H9 (cell line): ENCODE data around the gene POLR3B. TPM values are rescaled to one million over a fixed set of nuclear protein-coding genes. Genes with fewer than 3 reads are reported as not detected.

Experiments
- DNase-seq: peaks from one replicate; pipeline ENCODE4 v3.0.0-alpha.2; 2017
- H2AFZ ChIP-seq: one replicate; pipeline ENCODE4 v1.6.1; 2013; ENCODE audit warnings: mild to moderate bottlenecking, low read length, control low read depth, moderate library complexity
- H2AK5ac ChIP-seq: 2 replicates; pipeline ENCODE4 v1.6.1; 2013; ENCODE audit warnings: low read length, control low read depth, mixed read lengths; ENCODE audit not compliant: insufficient read length
- H2BK120ac ChIP-seq: one replicate; pipeline ENCODE4 v1.6.1; 2013; ENCODE audit warnings: low read depth, mild to moderate bottlenecking, low read length, control low read depth, inconsistent platforms; ENCODE audit not compliant: poor library complexity, severe bottlenecking
- H2BK12ac ChIP-seq: 2 replicates; pipeline ENCODE4 v1.6.1; 2013; ENCODE audit warnings: low read length, control low read depth, mixed read lengths, low read depth; ENCODE audit not compliant: insufficient read length
- H2BK15ac ChIP-seq: 2 replicates; pipeline ENCODE4 v1.6.1; 2013; ENCODE audit warnings: low read depth, low read length, control low read depth
- H2BK20ac ChIP-seq: one replicate; pipeline ENCODE4 v1.6.1; 2013; ENCODE audit warnings: low read depth, mild to moderate bottlenecking, low read length, control low read depth, inconsistent platforms; ENCODE audit not compliant: poor library complexity, severe bottlenecking
- H2BK5ac ChIP-seq: 2 replicates; pipeline ENCODE4 v1.6.1; 2013; ENCODE audit warnings: low read length, control low read depth, mixed read lengths; ENCODE audit not compliant: insufficient read length
- H3K14ac ChIP-seq: 2 replicates; pipeline ENCODE4 v1.6.1; 2013; ENCODE audit warnings: low read length, control low read depth; ENCODE audit not compliant: insufficient read depth
- H3K18ac ChIP-seq: 2 replicates; pipeline ENCODE4 v1.6.1; 2013; ENCODE audit warnings: low read depth, mild to moderate bottlenecking, mixed read lengths, low read length, control low read depth; ENCODE audit not compliant: insufficient read length
- H3K23ac ChIP-seq: 2 replicates; pipeline ENCODE4 v1.6.1; 2013; ENCODE audit warnings: low read length, control low read depth, mixed read lengths, low read depth; ENCODE audit not compliant: insufficient read length
- H3K23me2 ChIP-seq: 2 replicates; pipeline ENCODE4 v1.6.1; 2013; ENCODE audit warnings: low read depth, mild to moderate bottlenecking, mixed read lengths, low read length, control low read depth; ENCODE audit not compliant: insufficient read length, poor library complexity, severe bottlenecking
- H3K27ac ChIP-seq: 2 replicates; pipeline ENCODE4 v1.5.1; 2013; ENCODE audit warnings: low read length, control low read depth, mixed read lengths, low read depth; ENCODE audit not compliant: insufficient read length
- H3K27me3 ChIP-seq: 2 replicates; pipeline ENCODE4 v1.6.1; 2013; ENCODE audit warnings: low read length, control low read depth, inconsistent platforms; ENCODE audit not compliant: insufficient read depth
- H3K4ac ChIP-seq: 2 replicates; pipeline ENCODE4 v1.6.1; 2013; ENCODE audit warnings: low read depth, mild to moderate bottlenecking, control low read depth, inconsistent platforms, low read length, moderate library complexity
- H3K4me1 ChIP-seq: 2 replicates; pipeline ENCODE4 v1.6.1; 2013; ENCODE audit warnings: low read length, control low read depth, inconsistent platforms; ENCODE audit not compliant: insufficient read depth
- H3K4me2 ChIP-seq: 2 replicates; pipeline ENCODE4 v1.6.1; 2013; ENCODE audit warnings: low read length, control low read depth, mixed read lengths; ENCODE audit not compliant: insufficient read length, insufficient read depth
- H3K56ac ChIP-seq: 2 replicates; pipeline ENCODE4 v1.6.1; 2013; ENCODE audit warnings: low read depth, mild to moderate bottlenecking, mixed read lengths, low read length, control low read depth; ENCODE audit not compliant: insufficient read length
- H3K79me1 ChIP-seq: 2 replicates; pipeline ENCODE4 v1.6.1; 2013; ENCODE audit warnings: low read depth, mild to moderate bottlenecking, moderate library complexity, low read length, control low read depth, inconsistent platforms; ENCODE audit not compliant: insufficient read depth, poor library complexity, severe bottlenecking
- H3K79me2 ChIP-seq: 2 replicates; pipeline ENCODE4 v1.6.1; 2013; ENCODE audit warnings: low read length, control low read depth, inconsistent platforms; ENCODE audit not compliant: insufficient read depth
- H3K9ac ChIP-seq: 2 replicates; pipeline ENCODE4 v1.6.1; 2013; ENCODE audit warnings: low read length, control low read depth, mixed read lengths; ENCODE audit not compliant: insufficient read length; ENCODE audit errors: extremely low read depth
- H3K9me3 ChIP-seq: one replicate; pipeline ENCODE4 v1.6.1; 2013; ENCODE audit warnings: low read depth, low read length, inconsistent platforms; ENCODE audit not compliant: control insufficient read depth
- H3T11ph ChIP-seq: one replicate; pipeline ENCODE4 v1.6.1; 2013; ENCODE audit warnings: mild to moderate bottlenecking, low read length, control low read depth, inconsistent platforms
- H4K20me1 ChIP-seq: one replicate; pipeline ENCODE4 v1.6.1; 2013; ENCODE audit not compliant: control insufficient read depth, insufficient read length, insufficient read depth
- H4K5ac ChIP-seq: 2 replicates; pipeline ENCODE4 v1.6.1; 2013; ENCODE audit warnings: low read depth, mild to moderate bottlenecking, mixed read lengths, low read length, control low read depth; ENCODE audit not compliant: insufficient read length
- H4K8ac ChIP-seq: replicated peaks from 2 replicates; pipeline ENCODE4 v1.6.1; 2013; ENCODE audit warnings: low read length, control low read depth, mixed read lengths, low read depth; ENCODE audit not compliant: insufficient read length
- H4K91ac ChIP-seq: 2 replicates; pipeline ENCODE4 v1.6.1; 2013; ENCODE audit warnings: low read depth, mild to moderate bottlenecking, moderate library complexity, mixed read lengths, low read length, control low read depth; ENCODE audit not compliant: insufficient read length
- H3K27ac Mint-ChIP-seq, 3 experiments: 2 replicates in 2 of 3; 3 replicates in 1 of 3; pipeline ENCODE4 v1.8.0; 2020 to 2021; ENCODE audit warnings: mixed read lengths in 3 of 3, mild to moderate bottlenecking in 1 of 3, moderate library complexity in 1 of 3
- H3K27me3 Mint-ChIP-seq: 2 replicates; pipeline ENCODE4 v1.8.0; 2021; ENCODE audit warnings: low read depth, mild to moderate bottlenecking, moderate library complexity, mixed read lengths
- H3K36me3 Mint-ChIP-seq, 3 experiments: 2 replicates in 2 of 3; 3 replicates in 1 of 3; pipeline ENCODE4 v1.8.0; 2020 to 2021; ENCODE audit warnings: low read depth in 3 of 3, mixed read lengths in 3 of 3; ENCODE audit not compliant: insufficient read depth in 1 of 3
- H3K4me1 Mint-ChIP-seq, 2 experiments: 2 replicates each; pipeline ENCODE4 v1.8.0; 2020; ENCODE audit warnings: mixed read lengths in 2 of 2
- H3K4me3 Mint-ChIP-seq, 2 experiments: 2 replicates in 1 of 2; 3 replicates in 1 of 2; pipeline ENCODE4 v1.8.0; 2020 to 2021; ENCODE audit warnings: mild to moderate bottlenecking in 2 of 2, mixed read lengths in 2 of 2, moderate library complexity in 1 of 2
- H3K9me3 Mint-ChIP-seq, 2 experiments: 2 replicates in 1 of 2; 3 replicates in 1 of 2; pipeline ENCODE4 v1.8.0; 2020; ENCODE audit warnings: mild to moderate bottlenecking in 2 of 2, mixed read lengths in 2 of 2, moderate library complexity in 1 of 2
- WGBS: extraction: QIAGEN DNeasy Blood & Tissue Kit; methylation state at CpG from one replicate; pipeline ENCODE4 v1.1.7; 2013; ENCODE audit warnings: missing lambda C conversion rate, low lambda C conversion rate, mixed read lengths; ENCODE audit not compliant: insufficient read length; ENCODE audit errors: extremely low coverage; 5-methylcytosine and 5-hydroxymethylcytosine counted together
- total RNA-seq: library from RNA; stranded (reverse); gene quantifications from 2 replicates; pipeline ENCODE4 v1.2.1, GENCODE V29; 2021
- TF ChIP-seq, protein P1 (sequence below): fragments of 200-600 bp; sonication (generic); conservative IDR thresholded peaks from 3 replicates; pipeline ENCODE4 v1.8.0; 2021; ENCODE audit warnings: antibody characterized with exemption, mild to moderate bottlenecking

Gene POLR3B
- total RNA-seq, 1 experiment from 2014 or later: 13.4 TPM

DNA sequence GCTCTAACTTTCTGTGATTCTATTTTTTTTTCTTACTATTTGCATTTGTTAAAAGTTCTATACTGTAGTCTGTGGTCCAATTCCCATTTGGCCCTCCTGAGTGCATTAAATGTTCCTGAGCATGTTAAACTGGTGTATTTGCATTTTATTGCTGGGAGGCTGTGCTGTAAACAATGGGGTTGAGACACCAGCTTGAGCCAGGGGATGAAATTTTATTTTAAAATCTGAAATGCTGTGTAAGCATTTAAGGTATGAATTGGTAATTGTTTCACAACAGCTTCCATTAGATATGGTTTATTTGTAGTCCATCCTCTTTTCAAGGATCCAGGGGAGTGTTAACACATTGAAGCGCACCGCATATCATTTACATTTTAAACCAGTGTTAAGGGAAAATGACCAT lies 135.3 kb downstream of the POLR3B start:
- no peaks in the 10 kb centered on the region for H4K20me1 ChIP-seq
- TF ChIP-seq, protein P1, sequence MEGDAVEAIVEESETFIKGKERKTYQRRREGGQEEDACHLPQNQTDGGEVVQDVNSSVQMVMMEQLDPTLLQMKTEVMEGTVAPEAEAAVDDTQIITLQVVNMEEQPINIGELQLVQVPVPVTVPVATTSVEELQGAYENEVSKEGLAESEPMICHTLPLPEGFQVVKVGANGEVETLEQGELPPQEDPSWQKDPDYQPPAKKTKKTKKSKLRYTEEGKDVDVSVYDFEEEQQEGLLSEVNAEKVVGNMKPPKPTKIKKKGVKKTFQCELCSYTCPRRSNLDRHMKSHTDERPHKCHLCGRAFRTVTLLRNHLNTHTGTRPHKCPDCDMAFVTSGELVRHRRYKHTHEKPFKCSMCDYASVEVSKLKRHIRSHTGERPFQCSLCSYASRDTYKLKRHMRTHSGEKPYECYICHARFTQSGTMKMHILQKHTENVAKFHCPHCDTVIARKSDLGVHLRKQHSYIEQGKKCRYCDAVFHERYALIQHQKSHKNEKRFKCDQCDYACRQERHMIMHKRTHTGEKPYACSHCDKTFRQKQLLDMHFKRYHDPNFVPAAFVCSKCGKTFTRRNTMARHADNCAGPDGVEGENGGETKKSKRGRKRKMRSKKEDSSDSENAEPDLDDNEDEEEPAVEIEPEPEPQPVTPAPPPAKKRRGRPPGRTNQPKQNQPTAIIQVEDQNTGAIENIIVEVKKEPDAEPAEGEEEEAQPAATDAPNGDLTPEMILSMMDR: no peak
- no peak overlapping the region for H2AFZ ChIP-seq
- no peak overlapping the region for H2BK15ac ChIP-seq
- no peak overlapping the region for H2AK5ac ChIP-seq
- H2BK20ac ChIP-seq: no peak overlapping the region
- WGBS: no CpG with 5 or more reads among the region's 2 CpGs
- Mint-ChIP-seq H3K36me3 (peaks cover 0 to 5% (median 3%) of the 10 kb centered on the region in 3 experiments; a peak in 4 of 7 replicates), H3K27me3 (no peaks in the 10 kb centered on the region), H3K9me3 (no peaks in the 10 kb centered on the region), H3K4me3 (no peak overlapping the region), H3K27ac (no peak overlapping the region), H3K4me1 (peaks cover 24 to 33% of the 10 kb centered on the region in 2 experiments)
- H2BK5ac ChIP-seq: no peak overlapping the region
- H2BK120ac ChIP-seq: no peak overlapping the region
- H3K4me2 ChIP-seq: no peak overlapping the region
- H3K9me3 ChIP-seq: no peaks in the 10 kb centered on the region
- H3K4me1 ChIP-seq: no peaks in the 10 kb centered on the region
- no peaks in the 10 kb centered on the region for H3K27me3 ChIP-seq
- H4K91ac ChIP-seq: no peak overlapping the region
- no peak overlapping the region for H4K8ac ChIP-seq
- H3K9ac ChIP-seq: no peak overlapping the region
- no peak overlapping the region for H4K5ac ChIP-seq
- H3K56ac ChIP-seq: no peak overlapping the region
- H3K23me2 ChIP-seq: no peaks in the 10 kb centered on the region
- no peak overlapping the region for H3K23ac ChIP-seq
- no peak overlapping the region for H3K4ac ChIP-seq
- no peaks in the 10 kb centered on the region for H3K79me1 ChIP-seq
- no peak overlapping the region for H3K18ac ChIP-seq
- DNase-seq: no peak
- H3K14ac ChIP-seq: no peak overlapping the region
- H3K27ac ChIP-seq: no peak overlapping the region
- no peak overlapping the region for H2BK12ac ChIP-seq
- H3K79me2 ChIP-seq: no peaks in the 10 kb centered on the region
- H3T11ph ChIP-seq: no peak overlapping the region
